ENCODE measurements around the gene SSBP3.

SSBP3 gene

DNA sequence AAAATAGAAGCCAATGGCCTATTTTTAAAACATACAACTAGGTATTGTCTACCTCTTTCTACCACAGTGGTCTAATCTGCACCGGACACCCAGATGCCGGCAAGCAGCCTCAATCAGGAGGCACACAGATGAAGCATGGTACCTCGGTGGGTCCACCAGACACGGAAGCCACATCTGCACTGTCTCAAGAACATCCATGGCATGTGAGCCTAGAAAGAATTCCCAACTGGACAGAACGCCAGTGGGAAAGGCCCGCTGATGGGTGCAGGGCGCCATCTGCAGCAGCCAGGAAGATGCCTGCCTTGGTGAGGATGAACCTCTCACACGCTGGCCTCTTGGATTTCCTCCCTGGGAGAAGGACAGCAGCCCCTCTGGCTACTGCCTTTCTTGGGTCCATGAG lies 126.7 kb downstream of the SSBP3 start:
- no peak for DNase-seq

DNA sequence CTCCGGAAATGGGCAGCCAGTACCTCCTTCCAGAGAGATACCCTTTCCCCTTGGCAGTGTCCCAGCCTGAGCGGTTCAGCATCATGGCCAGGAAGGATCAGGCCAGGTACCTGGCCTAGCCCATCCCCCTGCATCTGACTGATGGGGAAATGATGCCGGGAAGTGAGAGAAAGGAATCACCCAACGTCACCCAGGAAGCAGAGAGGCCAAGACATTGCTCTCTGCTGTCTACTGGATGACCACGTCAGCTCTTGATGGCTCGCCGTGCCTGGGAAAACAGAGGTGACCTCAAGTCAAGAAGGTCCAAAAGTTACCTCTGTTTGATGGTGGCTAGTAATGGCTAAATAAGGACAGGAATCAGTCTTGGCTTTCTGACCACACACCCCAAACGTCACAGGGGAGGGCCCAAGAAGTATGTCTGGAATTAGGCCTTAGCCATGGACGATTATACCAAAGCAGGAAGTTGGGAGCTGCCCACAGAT lies 127.2 kb downstream of the SSBP3 start:
- DNase-seq, result no peak

DNA sequence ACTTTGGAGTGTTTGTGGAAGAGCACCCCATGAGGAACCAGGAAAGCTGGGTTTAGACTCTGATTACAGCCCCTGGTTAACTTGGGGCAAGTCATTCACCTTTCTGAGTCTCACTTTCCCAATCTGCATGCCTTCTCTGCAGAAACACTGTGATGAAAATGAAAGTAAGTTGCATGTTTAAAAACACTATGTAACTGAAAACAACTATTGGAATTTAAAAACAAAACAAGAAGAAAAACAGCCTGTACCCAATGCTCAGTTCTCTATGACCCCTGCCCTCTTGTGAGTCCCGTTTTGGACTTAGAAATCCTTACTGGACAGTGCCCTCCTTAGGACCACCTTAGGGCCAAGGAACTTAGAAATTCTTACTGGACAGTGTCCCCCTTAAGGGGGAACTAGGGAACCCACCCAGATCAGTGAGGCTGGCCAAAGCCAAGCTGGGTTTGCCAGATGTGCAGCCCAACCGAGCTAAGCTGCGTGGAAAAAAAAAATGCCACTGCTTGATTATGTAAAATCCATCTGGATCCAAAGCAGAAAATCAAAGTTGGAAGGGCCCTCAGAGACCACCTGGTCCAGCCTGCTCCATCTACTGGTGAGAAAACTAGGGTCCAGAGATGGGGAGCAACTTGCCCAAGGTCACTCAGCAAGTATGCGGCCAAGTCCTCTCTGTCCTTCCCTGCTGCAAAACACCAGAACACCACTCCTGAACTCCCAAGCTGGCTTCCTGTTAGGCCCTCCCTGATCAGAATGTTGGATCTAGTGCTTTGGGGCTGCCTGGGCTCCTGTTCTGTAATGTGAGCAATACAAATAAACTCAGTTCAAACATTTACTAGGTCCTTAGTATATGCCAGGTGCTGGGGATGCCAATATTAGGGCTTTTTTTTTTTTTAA lies 128.5 kb downstream of the SSBP3 start:
- DNase-seq, result no peak

DNA sequence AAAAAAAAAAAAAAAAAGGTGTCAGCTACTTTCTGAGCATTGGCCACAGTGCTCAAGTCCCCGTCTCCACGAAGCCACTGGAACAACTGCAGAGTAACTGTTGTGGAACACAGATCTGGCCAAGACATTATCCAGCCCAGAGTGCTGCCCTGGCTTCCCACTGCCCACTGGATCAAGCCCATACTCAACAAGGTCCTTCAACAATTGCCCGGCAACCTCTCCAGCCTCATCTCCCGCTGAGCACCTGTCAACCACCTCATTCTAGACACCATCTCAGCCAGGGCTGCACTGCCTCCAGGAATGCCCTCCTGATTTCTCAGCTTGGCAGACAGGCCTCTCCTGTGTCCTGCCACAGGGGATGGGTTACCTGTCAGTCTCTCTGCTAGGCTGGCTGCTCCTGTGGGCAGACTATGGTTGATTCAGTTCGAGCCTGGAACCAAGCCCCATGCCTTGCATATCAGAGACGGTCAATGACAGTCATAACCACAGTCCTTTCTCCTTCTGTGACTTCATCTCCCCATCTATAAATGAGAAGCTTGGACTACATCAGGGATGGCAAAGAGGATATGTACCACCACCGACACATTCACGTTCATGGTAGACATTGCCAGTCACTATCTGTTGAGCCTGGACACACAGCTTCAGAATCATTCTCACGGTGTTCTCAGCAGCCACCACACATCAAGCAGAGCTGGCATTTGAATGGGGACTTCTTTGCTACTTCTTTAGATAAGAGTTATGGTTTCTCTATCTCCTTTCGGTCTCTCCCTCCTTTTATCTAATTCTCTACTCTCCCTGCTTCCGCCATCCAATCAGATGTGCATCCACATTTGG lies 129.4 kb downstream of the SSBP3 start:
- no peak for DNase-seq

DNA sequence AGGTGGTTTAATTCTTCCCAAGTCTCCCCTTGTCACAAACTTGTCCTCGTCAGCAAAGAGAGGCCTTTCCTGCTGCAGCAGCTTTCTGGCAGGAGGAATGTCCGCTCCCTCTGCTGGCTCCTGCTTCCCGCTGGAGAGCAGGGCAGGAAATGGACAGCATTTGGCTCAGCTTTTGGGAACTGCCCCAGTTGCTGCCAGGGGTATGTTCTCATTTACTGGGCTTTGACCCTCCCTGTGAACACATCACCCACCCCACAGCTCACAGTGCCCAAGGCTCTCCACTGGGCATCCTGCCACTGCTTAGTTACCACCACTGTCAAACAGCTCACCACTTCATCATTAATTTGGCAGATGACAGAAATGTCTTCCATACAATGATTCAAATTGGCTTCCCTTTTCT lies 130.8 kb downstream of the SSBP3 start:
- DNase-seq, result no peak

DNA sequence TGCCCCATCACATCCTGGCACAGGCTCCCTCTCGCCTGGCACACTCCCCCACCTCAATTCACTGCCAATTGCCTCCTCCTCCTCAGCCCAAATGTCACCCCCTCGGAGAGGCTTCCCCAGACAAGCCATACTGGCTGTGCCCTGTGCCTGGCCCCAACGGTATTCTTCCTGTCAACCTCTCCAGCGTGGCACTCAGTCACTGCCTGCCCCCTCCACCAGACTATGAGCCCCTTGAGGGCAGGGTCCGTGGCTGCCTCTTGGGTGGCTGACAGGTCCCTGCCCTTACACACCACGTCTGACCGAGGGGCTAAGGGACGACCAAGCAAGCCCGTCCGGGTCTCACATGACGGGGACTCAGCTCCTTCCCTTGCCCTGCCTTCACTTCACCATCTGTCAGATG lies 131.3 kb downstream of the SSBP3 start:
- DNase-seq, result no peak

DNA sequence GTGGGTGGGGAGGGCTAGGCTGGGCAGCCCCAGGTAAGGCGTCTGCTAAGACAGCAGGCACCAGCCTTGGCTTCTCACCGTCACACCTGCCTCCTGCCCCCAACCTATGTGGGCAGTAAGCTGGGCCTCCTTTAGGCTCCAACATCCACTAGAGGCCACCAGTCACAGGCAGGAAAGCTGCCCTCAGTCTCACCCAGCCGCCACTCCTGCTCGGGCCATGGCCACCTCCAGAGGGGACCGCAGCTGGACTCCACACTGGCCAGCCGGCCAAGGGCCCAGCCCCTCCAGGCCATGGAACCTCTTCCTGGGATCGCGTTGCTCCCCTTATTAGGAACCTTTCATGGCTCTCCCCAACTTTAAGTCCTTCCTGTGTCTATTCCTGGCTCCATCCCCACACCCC lies 131.7 kb downstream of the SSBP3 start:
- no peak for DNase-seq

DNA sequence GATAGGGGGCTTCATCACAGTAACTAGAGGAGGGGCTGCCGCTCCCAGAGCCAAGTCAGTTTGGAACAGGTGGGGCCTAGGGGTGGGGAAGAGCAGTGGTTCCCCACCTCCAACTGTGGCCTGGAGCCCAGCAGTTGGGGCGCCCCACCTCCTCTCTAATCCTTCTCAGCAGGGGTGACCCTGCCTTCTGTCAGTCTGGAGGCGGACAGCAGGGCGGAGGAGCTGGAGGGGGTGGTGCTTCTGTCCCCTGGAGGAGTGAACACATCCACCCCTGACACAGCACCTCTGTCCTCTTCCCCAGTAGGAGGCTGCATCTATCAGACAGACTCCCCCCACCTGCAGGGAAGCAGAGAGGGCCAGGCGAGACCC lies 132.4 kb downstream of the SSBP3 start:
- no peak for DNase-seq

DNA sequence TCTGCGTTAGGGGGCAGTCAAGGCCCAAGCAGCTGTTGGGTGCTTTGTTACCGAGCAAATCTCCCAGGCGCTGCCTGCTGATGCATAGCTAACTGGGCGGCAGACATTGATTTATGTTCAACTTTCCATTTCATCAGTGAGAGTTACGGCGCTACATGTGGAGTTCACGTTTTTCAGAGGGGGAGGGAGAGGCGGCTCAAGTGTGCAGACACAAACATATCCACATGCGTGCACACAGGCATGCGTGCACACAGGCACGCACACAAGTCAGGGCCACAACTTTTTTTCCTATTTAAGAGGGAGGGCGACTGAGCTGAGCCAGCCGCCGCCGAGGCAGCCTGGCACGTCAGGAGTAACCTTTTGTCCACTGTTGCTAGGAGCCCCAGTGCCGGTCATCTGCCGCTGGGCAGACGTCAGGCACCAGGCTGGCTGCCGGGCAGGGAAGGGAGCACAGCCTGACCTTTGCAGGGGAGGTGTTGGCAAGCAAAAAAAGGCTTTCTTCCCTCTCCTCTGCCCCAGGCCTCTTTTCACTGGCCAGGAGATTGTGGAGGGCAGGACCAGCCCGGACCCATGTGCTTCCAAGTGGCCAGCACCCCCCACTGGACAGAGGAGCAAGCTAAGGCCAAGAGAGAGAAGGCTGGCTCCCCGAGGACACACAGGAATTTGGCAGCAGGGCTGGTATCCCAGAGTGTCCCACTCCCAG lies 133.0 kb downstream of the SSBP3 start:
- peak; percentile 49 for DNase-seq

DNA sequence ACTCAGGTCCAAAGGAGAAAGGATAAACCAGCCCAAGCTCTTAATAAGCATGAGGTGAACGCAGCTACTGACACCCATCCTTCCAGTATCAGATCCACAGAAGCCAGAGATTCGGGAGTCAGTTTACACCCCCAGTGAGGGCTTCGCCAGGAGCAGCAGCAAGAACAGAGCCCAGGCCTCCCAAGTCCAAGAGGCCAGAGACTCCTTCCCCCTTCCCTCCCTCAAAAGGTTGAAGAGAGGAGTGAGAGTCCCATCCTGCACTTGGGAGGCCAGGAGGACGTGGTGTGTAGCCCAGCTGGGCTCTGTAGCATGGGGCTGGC lies 133.5 kb downstream of the SSBP3 start:
- no peak for DNase-seq

DNA sequence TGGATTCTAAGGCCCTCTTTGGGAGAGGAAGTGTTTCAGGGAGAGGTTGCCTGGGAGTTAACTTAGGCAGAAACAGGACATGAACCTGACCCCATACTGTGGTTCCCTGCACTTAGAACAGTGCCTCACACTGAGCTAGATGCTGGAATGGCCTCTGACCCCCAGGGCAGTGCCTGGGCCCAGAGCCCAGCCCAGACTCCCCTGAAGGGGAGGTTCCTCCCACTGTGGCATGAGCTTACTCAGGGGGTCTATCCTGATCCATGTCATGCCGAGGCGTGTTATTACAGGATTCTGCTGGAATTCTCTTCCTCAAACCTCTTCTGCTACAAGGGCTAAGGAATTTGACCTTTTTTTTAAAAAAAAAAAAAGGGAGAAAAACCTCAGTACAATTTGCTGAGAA lies 134.1 kb downstream of the SSBP3 start:
- DNase-seq, result no peak

DNA sequence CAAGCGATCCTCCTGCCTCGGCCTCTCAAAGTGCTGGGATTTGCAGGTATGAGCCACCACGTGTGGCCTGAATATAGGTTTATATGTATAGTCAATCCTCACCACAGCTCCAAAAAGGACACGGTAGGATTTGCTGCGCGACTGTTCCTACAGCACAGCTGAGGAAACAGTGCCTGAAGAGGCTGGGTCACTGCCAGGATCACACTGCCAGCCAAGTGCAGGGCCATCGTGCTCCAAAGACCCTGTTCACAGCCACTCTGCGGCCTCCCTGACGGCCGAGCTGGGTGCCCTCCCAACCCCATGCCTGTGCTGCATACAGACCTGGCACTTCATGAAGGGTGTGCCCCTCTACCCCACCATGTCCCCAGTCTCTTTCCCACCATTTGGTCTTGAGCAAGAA lies 134.9 kb downstream of the SSBP3 start:
- DNase-seq, result peak; percentile 14

DNA sequence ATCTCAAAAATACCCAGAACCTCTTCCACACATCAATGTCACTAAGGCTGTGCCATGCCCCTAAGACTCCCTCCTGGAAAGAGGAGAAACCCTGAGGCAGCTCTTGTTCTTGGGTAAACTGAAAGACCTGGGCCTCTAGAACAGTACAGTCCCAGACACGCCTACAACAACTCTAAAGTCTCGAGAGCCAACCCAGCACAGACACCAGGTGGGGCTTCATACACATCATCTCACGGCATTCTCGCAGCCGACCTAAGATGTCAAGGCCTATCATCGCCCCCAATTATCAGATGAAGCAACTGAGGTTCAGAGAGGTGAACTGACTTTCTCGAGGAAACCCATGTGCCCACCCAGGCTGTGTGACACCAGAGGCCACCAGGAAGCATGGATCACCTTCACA lies 135.7 kb downstream of the SSBP3 start:
- DNase-seq, result no peak

DNA sequence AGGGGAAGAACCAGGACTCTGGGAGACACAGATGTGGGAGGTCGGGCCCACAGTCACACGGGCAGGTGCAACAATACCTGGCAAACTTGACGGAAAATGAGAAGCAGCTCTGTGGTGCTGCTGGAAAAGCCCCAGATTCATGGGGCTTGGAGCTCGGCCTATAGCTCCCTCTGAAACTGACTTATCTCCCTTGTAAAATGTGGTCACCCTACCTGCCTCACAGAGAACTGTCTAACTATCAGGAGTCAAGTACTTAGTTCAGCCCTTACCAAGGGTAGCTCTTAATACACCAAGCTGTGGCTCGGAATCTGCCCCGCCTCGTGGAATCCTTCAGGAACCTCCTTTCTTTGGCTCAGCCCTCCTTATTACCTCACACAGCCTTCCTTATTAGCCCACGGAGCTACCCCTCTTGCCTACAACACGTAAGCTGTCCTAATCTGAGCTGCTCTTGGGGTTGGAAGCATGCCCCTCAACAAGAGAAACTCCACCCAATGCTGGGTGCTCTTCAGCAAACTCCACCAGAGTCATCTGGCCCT lies 137.4 kb downstream of the SSBP3 start:
- no peak for DNase-seq

DNA sequence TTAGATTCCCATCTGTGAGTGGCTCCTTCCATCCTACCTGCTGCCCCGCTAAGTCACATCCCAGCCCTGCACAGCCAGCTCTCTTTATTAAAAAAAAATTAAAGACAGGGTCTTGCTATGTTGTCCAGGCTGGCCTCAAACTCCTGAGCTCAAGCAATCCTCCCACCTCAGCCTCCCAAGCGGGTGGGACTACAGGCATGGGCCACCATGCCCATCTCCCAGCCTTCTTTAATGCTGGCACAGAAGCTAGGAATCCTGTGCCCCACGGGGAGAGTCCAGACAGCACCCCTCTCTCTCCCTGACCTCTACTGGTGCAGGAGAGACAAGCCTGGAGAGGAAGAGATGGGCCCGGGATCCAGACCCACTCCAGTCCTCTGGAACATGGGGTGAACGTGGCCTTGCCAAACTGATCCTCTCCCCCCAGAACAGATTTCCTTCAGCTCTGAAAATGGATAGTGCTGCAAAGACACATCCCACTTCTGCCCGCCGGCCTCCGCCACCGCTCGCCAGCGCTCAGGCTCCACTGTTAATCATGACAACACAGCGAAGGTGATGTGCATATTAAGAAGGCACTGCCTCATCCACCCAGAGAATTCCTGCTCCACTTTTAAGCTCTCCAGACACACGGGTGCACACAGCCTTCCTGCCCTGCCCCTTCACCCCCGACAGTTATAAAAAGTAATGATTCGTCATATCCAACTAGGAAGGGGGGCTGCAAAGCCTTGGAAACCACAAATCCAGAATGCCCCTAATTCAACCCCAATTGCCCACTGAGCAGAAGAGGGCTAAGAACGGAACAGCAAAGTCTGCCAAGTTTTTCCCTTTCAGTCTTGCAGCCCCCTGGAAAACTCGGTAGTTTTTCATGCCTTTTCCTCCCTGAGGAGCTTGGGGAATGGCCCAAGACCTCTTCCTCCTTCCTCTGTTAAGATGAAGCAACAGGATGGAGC lies 138.1 kb downstream of the SSBP3 start:
- DNase-seq, result no peak

DNA sequence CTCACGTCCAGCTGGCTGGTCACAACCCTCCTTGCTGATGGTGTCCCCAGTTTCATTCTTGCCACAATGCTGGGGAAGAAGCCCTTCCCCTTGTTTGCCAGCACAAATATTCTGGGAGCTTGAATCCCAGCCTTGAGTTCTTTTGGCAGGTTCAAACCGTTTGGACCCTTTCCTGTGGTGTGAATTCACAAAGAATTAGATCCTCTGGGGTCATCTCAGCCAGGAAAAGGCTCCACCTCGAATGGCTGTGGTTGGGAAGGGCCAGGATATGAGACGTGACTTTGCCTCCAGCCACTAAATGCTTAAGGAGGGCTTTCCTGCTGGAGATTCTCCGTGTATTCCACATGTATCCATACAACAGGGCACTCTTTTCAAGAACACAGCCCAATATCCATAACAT lies 139.3 kb downstream of the SSBP3 start:
- DNase-seq, result no peak

DNA sequence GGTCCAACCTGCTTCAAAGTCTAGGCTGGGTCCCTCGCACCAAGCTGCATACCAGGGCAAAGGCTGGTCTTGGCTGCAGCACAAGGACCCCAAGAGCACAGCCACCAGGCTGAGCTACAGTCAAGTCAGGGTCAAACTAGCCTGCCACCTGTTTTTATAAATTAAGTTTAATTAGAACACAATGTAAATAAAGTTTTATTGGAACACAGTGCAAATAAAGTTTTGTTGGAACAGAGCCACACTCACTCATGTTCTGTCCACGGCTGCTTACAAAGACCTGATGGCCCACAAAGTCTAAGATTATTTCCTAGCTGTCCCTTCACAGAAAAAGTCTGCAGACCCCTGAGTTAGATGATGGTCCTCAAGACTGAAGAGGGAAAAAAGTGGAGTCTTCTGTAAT lies 140.0 kb downstream of the SSBP3 start:
- DNase-seq, result no peak

DNA sequence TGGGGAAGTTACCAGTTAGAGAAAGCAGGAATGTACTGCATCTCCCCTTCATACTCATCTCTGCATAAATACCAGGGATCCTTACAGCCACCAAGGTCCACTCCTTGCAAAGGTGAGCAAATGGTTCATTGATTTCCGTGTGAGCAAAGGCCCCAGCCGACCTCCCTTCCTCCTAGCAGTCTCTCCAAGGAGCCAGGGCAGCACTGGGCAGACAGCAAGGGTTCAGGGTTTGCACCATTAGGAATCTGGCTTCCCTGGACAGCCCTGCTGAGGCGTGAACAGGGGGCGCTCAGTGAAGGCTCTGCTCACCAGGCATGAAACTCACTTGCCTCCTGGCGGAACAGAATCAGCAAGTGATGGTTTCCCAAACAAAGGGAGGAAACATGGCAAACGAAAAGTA lies 140.5 kb downstream of the SSBP3 start:
- DNase-seq, result no peak

DNA sequence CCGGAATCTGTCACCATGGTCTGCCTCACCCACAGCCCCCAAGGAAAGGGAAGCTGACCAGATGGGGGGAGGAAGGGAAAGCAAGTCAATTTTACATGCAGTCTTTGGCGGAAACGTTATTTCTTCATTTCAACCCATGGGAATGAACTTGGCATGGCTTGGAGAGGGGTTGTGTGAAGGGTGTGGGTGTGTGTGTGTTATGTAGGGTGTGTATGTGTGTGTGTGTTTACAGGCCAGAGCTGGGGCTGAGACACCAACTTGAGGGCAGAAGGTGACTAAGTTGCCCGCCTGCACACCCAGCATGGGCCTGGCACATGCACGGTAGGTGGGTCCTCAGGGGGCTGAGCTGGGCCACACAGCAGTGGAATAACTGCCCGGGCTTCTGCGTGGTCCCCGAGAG lies 141.1 kb downstream of the SSBP3 start:
- no peak for DNase-seq

DNA sequence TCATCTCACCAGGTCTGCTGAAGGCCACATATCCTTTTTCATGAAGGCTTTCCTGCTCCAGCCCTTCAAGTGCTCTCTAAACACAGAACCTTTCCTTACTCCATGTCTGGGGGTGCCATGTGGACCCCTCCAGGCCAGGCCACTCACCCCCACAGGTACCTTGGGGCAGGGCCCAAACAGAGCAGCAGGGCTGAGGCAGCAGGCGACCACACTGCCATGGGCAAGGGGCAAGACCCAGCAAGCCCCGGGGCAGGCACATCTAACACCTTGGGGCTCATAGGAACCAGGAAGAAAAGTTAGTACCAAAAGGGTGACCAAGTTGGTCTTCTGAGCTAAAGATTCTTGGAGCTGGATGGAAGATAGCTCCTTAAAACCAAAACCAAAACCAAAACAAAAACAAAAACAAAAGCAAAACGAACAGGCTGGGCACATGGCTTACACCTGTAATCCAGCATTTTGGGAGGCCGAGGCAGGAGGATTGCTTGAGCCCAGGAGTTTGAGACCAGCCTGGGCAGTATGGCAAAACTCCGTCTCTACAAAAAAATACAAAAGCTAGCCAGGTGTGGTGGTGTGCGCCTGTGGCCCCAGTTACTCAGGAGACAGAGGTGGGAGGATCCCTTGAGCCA lies 142.5 kb downstream of the SSBP3 start:
- no peak for DNase-seq

DNA sequence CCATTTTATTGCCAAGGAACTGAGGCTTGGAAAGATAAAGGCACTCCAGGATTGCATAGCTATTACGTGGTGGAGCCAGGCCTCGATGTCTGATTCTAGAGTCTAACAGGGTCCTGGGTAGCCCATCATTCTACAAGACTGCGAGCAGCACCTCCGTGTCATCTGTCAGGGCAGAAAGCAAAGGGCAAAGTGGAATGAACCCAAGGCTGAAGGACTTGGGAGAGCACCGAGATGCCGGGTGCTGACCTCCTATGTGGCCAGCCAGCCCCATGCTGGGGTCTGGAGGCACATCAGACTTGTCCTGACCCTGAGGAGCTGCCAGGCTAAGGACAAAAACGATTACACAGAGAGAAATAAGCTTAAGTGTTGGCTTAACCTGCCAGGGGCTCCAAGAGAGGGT lies 143.9 kb downstream of the SSBP3 start:
- no peak for DNase-seq

DNA sequence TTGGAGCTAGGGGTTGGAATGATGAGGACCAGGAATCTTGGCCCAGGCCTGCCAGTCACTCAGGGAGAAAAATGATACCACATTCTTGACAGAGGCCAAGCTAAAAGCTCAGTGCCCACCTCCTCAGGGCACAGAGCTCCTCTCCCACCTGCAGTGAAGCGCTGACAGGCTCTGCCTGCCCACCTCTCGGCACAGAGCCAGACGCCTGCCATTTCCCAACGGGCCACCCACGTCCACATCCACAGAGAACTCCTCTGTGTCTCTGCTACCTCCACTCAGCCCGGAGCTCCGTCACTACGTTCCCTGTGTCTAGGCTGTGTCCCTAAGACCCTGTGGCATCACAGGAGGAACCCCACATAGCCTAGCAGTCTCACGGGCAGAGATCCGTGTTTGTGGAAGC lies 145.4 kb downstream of the SSBP3 start:
- no peak for DNase-seq
